Measurements from ENCODE around the gene MIDN. TPM values are rescaled to one million over a fixed set of nuclear protein-coding genes. Genes with fewer than 3 reads are reported as not detected.

MIDN gene
- total and polyA plus RNA-seq, 2 donors: 8.7 to 55.1 TPM

DNA sequence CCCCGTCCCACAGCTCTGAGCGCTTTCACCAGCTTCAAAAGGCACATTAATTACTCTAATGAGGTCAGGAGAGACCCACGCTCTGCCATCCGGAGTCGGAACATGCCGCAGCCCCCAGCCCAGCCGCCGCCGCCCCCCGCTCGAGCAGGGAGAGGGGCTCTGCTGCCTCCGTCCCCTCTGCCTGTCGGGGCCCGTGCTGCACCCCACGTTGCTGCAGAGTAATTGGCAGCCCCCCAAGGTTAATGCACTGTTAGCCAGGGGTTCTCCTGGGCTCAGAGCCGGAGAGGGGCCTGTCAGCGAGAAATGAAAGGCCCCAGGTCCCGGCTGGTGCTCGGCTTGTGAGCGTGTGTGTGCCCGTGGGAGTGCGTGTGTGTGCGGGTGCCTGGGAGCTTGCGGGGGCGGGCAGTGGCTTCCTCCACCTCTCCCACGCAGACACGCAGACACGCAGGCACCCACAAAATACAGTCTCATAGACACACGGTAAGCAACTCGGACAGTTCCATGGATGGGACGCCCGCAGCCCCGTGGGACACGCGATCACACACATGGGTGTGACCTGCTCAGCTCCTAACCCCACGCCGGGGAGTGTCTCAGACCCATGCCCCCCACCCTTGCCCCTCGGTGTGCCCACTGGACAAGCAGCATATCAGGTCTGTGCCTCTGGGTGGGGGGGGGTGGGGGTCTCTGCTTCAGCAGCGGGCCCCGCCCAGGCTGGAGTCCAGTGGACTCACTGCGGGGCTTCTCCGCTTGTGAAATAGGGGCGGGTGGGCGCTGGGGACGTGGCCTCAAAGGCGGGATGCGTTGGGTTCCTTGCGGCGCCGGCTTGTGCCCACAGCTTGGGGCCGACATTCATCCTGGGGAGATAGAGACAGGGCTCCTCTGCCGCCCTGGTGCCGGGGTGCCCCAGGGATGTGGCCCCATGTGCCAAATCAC is 32.5 kb downstream of the MIDN start:
- Histone ChIP-seq H3K36me3 (ENCODE audit: control insufficient read depth in 2 of 2, insufficient read depth in 2 of 2, low read length in 1 of 2) (peaks cover 14 to 29% of the 10 kb centered on the region in 2 donors), H3K27ac (ENCODE audit: low read depth in 1 of 2, low read length in 1 of 2) (no peak overlapping the region), H3K4me1 (ENCODE audit: control insufficient read depth in 2 of 2, insufficient read depth in 2 of 2, low read length in 2 of 2) (peaks cover 11 to 16% of the 10 kb centered on the region in 2 donors), H3K27me3 (ENCODE audit: control insufficient read depth in 2 of 2, insufficient read depth in 1 of 2, low read length in 1 of 2) (peaks cover 29 to 30% of the 10 kb centered on the region in 2 donors), H3K4me3 (ENCODE audit: low read length in 2 of 2) (no peak overlapping the region), H3K9me3 (ENCODE audit: control insufficient read depth in 2 of 2, insufficient read depth in 1 of 2, low read length in 1 of 2) (peaks cover 0 to 7% of the 10 kb centered on the region in 2 donors)
- 97% methylated on average over 53 of the region's 53 CpGs for WGBS
- no peak for DNase-seq (ENCODE audit: low read depth in 6 of 9, low spot score in 9 of 9)

DNA sequence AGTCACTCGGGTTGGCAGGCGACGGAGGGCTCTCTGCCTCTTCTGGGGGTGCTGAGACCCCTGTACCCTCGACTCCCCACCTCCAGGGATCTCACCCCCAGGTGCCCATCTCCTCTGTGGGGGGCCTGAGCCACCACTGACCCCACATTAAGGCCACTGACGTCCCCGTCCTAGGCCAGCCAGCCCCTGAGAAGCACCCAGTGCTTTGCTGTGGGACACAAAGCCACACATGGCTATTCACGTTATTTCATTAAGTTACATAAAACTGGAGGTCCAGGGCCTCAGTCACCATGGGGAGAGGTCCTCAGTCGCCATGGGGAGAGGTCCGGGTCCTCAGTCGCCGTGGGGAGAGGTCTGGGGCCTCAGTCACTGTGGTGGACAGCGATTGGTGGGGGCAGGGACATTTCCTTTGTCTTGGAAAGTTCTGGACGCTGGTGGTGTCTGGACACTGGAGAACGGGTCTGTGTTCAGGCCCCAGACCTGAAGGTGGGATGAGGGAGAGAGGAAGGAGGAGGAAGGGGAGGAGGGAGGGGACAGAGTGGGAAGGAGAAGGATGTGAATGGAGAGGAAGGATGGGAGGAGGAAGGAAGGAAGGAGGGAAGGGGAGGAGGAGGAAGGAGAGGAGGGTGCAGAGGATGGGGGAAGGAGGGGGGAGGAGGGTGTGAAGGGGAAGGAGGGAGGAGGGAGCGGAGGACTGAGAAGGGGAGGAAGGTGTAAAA is 33.3 kb downstream of the MIDN start:
- 86% methylated on average over 15 of the region's 15 CpGs for WGBS
- Histone ChIP-seq H3K9me3 (ENCODE audit: control insufficient read depth in 2 of 2, insufficient read depth in 1 of 2, low read length in 1 of 2) (peaks cover 0 to 8% of the 10 kb centered on the region in 2 donors), H3K27ac (ENCODE audit: low read depth in 1 of 2, low read length in 1 of 2) (no peak overlapping the region), H3K36me3 (ENCODE audit: control insufficient read depth in 2 of 2, insufficient read depth in 2 of 2, low read length in 1 of 2) (peaks cover 14 to 28% of the 10 kb centered on the region in 2 donors), H3K4me3 (ENCODE audit: low read length in 2 of 2) (no peak overlapping the region), H3K27me3 (ENCODE audit: control insufficient read depth in 2 of 2, insufficient read depth in 1 of 2, low read length in 1 of 2) (peaks cover 35 to 37% of the 10 kb centered on the region in 2 donors), H3K4me1 (ENCODE audit: control insufficient read depth in 2 of 2, insufficient read depth in 2 of 2, low read length in 2 of 2) (peaks cover 4 to 8% of the 10 kb centered on the region in 2 donors)
- no peak for DNase-seq (ENCODE audit: low read depth in 6 of 9, low spot score in 9 of 9)

DNA sequence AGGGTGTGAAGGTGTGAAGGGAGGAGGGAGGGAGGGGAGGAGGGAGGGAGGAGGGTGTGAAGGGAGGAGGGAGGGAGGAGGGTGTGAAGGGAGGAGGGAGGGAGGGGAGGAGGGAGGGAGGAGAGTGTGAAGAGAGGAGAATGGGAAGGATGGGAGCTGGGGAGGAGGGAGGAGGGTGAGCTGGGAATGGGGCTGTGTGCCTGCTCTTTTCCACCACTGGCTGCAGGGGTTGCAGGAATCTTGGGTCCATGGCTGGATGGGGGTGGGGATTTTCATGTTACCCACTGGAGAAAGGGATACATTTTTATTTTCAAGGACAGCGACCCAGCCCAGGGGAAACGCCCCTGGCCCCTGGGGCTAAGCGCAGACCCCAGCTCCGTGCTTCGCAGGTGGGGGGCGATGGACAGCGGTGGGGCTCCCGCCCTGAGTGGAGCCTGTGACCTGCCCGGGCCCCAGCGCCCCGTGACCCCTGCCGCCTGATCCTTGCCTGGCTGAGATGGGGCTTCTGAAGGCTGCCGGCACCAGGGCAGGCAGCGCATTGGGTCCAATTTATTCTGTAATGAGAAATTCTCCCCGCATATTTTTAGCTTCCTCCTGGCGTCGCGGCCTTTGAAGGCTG is 34.3 kb downstream of the MIDN start:
- no peaks in the 10 kb centered on the region for H3K4me1 ChIP-seq (ENCODE audit: control insufficient read depth in 2 of 2, insufficient read depth in 2 of 2, low read length in 2 of 2)
- peaks cover 14 to 20% of the 10 kb centered on the region in 2 donors for H3K36me3 ChIP-seq (ENCODE audit: control insufficient read depth in 2 of 2, insufficient read depth in 2 of 2, low read length in 1 of 2)
- peaks cover 0 to 7% of the 10 kb centered on the region in 2 donors for H3K9me3 ChIP-seq (ENCODE audit: control insufficient read depth in 2 of 2, insufficient read depth in 1 of 2, low read length in 1 of 2)
- no peak overlapping the region for H3K4me3 ChIP-seq (ENCODE audit: low read length in 2 of 2)
- H3K27ac ChIP-seq (ENCODE audit: low read depth in 1 of 2, low read length in 1 of 2): no peak overlapping the region
- peaks cover 44 to 47% of the 10 kb centered on the region in 2 donors for H3K27me3 ChIP-seq (ENCODE audit: control insufficient read depth in 2 of 2, insufficient read depth in 1 of 2, low read length in 1 of 2)
- 91% methylated on average over 18 of the region's 18 CpGs for WGBS
- DNase-seq (ENCODE audit: low read depth in 6 of 9, low spot score in 9 of 9): no peak

DNA sequence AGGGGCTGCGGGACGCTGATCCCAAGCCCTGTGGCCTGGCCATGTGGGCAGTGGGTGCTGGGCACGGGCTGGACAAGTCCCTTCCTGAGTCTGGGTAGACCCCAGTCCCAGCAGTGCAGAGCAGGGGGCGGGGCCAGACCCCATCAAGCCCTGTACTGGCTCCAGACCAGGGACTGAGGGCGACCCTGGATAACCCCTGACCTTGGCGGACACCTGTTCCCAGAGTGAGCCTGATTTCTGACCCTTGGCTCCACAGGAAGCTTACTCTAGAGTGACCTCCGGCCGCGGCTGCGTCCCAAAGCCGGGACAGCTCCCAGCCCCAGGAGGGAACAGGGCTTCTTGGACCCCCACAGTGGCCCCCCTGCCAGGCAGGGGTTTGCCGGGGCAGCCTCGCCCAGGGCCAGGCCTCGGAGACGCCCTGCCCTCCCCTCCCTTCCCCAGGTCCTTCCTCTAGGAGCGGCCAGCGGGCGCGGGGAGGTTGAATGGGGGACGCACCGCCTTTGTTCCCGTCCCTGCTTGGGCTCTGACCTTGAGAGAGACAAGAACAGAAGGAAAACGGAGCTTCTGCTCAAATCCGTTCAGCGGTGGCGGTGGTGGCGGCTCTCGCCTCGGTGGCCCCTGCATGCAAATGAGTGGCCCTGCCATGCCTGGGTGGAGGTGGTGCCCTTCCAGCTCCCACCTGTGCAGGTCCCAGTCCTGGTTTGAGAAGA is 35.0 kb downstream of the MIDN start:
- no peak for DNase-seq (ENCODE audit: low read depth in 6 of 9, low spot score in 9 of 9)
- H3K4me3 ChIP-seq (ENCODE audit: low read length in 2 of 2): no peak overlapping the region
- H3K9me3 ChIP-seq (ENCODE audit: control insufficient read depth in 2 of 2, insufficient read depth in 1 of 2, low read length in 1 of 2): peaks cover 0 to 7% of the 10 kb centered on the region in 2 donors
- no peak overlapping the region for H3K27ac ChIP-seq (ENCODE audit: low read depth in 1 of 2, low read length in 1 of 2)
- peaks cover 51 to 53% of the 10 kb centered on the region in 2 donors for H3K27me3 ChIP-seq (ENCODE audit: control insufficient read depth in 2 of 2, insufficient read depth in 1 of 2, low read length in 1 of 2)
- no peaks in the 10 kb centered on the region for H3K4me1 ChIP-seq (ENCODE audit: control insufficient read depth in 2 of 2, insufficient read depth in 2 of 2, low read length in 2 of 2)
- peaks cover 11 to 13% of the 10 kb centered on the region in 2 donors for H3K36me3 ChIP-seq (ENCODE audit: control insufficient read depth in 2 of 2, insufficient read depth in 2 of 2, low read length in 1 of 2)
- WGBS: 84% methylated on average over 29 of the region's 29 CpGs

DNA sequence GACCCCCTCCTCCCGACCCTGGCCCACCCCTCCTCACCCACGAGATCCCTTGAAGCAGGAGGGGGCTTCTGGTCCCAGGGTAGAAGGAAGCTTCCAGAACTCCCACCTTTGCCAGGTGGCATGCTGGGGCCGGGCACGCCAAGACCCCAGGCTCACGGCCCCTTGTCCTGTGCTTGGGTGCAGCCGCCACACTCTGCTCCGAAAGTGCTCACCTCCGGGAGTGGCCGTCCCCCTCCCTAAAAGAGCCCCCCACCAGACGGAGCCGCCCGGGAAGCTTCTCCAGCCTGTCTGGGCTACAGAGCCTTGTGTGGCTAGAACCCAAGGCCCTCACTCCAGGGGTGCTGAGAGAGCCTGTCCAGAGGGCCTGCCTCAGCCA is 35.5 kb downstream of the MIDN start:
- no peak overlapping the region for H3K4me3 ChIP-seq (ENCODE audit: low read length in 2 of 2)
- peaks cover 56 to 58% of the 10 kb centered on the region in 2 donors for H3K27me3 ChIP-seq (ENCODE audit: control insufficient read depth in 2 of 2, insufficient read depth in 1 of 2, low read length in 1 of 2)
- H3K4me1 ChIP-seq (ENCODE audit: control insufficient read depth in 2 of 2, insufficient read depth in 2 of 2, low read length in 2 of 2): no peaks in the 10 kb centered on the region
- DNase-seq (ENCODE audit: low read depth in 6 of 9, low spot score in 9 of 9): no peak
- no peak overlapping the region for H3K27ac ChIP-seq (ENCODE audit: low read depth in 1 of 2, low read length in 1 of 2)
- 86% methylated on average over 12 of the region's 12 CpGs for whole genome bisulfite sequencing
- peaks cover 6 to 8% of the 10 kb centered on the region in 2 donors for H3K36me3 ChIP-seq (ENCODE audit: control insufficient read depth in 2 of 2, insufficient read depth in 2 of 2, low read length in 1 of 2)
- peaks cover 0 to 7% of the 10 kb centered on the region in 2 donors for H3K9me3 ChIP-seq (ENCODE audit: control insufficient read depth in 2 of 2, insufficient read depth in 1 of 2, low read length in 1 of 2)

DNA sequence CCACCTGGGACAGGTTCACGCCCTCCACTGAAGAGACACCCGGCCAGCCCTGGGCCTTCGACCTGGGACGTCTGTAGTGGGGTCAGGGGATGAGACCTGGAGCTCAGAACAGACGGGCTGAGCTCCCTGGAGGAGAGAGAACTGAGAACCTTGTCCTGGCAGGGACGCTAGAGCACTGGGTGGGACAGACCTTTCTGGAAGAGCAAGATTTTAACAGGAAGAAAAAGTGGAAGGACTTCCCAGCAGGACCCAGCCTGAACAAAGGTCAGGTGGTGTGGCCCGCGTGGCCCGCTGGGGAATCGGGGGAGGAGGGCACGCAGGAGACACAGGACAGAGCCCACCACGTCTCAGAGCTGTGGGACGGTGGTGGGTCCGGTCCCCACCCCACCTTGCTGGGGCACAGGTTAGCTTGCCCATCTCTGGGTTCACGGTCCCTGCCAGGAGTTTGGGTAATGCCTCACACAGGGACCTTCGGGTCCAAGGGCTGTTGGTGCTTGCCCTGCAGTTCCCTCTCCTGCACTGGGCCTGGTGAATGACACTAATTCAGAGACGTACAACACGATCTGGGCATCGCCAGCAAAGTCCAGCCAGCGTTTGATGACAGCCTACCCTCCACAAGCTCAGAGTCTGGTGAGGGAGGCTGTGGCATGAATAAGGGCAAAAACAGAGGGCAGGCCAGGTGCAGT is 36.1 kb downstream of the MIDN start:
- H3K9me3 ChIP-seq (ENCODE audit: control insufficient read depth in 2 of 2, insufficient read depth in 1 of 2, low read length in 1 of 2): peaks cover 0 to 7% of the 10 kb centered on the region in 2 donors
- 79% methylated on average over 20 of the region's 20 CpGs for WGBS
- peaks cover under 1 to 2% of the 10 kb centered on the region in 2 donors for H3K36me3 ChIP-seq (ENCODE audit: control insufficient read depth in 2 of 2, insufficient read depth in 2 of 2, low read length in 1 of 2)
- H3K4me3 ChIP-seq (ENCODE audit: low read length in 2 of 2): no peak overlapping the region
- peaks cover 62 to 63% of the 10 kb centered on the region in 2 donors for H3K27me3 ChIP-seq (ENCODE audit: control insufficient read depth in 2 of 2, insufficient read depth in 1 of 2, low read length in 1 of 2)
- no peaks in the 10 kb centered on the region for H3K4me1 ChIP-seq (ENCODE audit: control insufficient read depth in 2 of 2, insufficient read depth in 2 of 2, low read length in 2 of 2)
- H3K27ac ChIP-seq (ENCODE audit: low read depth in 1 of 2, low read length in 1 of 2): no peak overlapping the region
- DNase-seq (ENCODE audit: low read depth in 6 of 9, low spot score in 9 of 9): no peak

DNA sequence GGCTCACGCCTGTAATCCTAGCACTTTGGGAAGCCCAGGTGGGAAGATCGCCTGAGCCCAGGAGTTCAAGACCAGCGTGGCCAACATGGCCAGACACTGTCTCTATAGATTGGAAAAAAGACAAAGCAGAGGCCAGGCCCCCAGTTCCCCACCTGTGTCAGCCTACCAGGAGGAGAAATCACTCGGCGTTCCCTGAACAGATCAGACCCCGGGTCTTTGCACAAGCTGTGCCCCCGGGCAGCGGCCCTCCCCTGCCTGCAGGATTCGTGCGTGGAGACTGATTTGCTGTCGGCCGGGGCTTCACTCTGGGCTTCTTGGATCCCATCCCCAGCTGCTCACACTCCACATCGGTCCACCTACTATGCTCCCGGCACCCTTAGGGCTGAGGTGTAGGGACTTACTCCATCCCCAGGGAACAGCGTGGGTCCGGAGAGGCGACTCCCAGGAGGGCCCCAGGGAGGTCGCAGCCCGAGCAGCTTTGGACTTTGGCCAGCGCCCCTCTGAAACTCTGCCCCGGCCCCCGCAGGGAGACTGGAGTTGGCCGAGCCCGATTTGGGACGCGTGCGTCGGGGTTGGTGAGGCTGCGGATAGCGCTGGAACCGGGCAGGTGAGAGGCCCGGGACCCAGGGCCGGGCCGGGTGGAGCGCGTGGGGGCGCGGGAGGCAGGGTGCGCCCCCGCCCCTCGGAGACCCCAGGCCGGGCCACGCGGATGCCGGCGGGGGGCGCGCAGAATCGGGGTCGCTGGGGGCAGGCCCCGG is 36.8 kb downstream of the MIDN start:
- no peak for DNase-seq (ENCODE audit: low read depth in 6 of 9, low spot score in 9 of 9)
- H3K27me3 ChIP-seq (ENCODE audit: control insufficient read depth in 2 of 2, insufficient read depth in 1 of 2, low read length in 1 of 2): peaks cover 63 to 69% of the 10 kb centered on the region in 2 donors
- 23% methylated on average over 51 of the region's 51 CpGs for WGBS
- no peaks in the 10 kb centered on the region for H3K4me1 ChIP-seq (ENCODE audit: control insufficient read depth in 2 of 2, insufficient read depth in 2 of 2, low read length in 2 of 2)
- no peak overlapping the region for H3K4me3 ChIP-seq (ENCODE audit: low read length in 2 of 2)
- H3K27ac ChIP-seq (ENCODE audit: low read depth in 1 of 2, low read length in 1 of 2): no peak overlapping the region
- H3K36me3 ChIP-seq (ENCODE audit: control insufficient read depth in 2 of 2, insufficient read depth in 2 of 2, low read length in 1 of 2): no peaks in the 10 kb centered on the region
- H3K9me3 ChIP-seq (ENCODE audit: control insufficient read depth in 2 of 2, insufficient read depth in 1 of 2, low read length in 1 of 2): peaks cover 0 to 7% of the 10 kb centered on the region in 2 donors
